Nephron progenitor cell (in vitro differentiated cells): ENCODE data around the gene REEP1.

Experiments used
- DNase-seq: peaks from one replicate; pipeline ENCODE4 v3.0.0; 2021
- H3K27ac Mint-ChIP-seq: 2 replicates; pipeline ENCODE4 v1.8.0; 2021; ENCODE audit warnings: mild to moderate bottlenecking, moderate library complexity, mixed read lengths
- H3K27me3 Mint-ChIP-seq: 2 replicates; pipeline ENCODE4 v1.8.0; 2021; ENCODE audit warnings: mild to moderate bottlenecking, low read depth, mixed read lengths; ENCODE audit not compliant: poor library complexity
- H3K36me3 Mint-ChIP-seq: 2 replicates; pipeline ENCODE4 v1.8.0; 2021; ENCODE audit warnings: low read depth, mixed read lengths
- H3K4me1 Mint-ChIP-seq: 2 replicates; pipeline ENCODE4 v1.8.0; 2021; ENCODE audit warnings: mixed read lengths
- H3K4me3 Mint-ChIP-seq: 2 replicates; pipeline ENCODE4 v1.8.0; 2021; ENCODE audit warnings: mild to moderate bottlenecking, moderate library complexity, mixed read lengths
- H3K9me3 Mint-ChIP-seq: 2 replicates; pipeline ENCODE4 v1.8.0; 2021; ENCODE audit warnings: mild to moderate bottlenecking, moderate library complexity, mixed read lengths
- CTCF ChIP-seq: fragments of 200-600 bp; sonication (generic); IDR thresholded peaks from 2 replicates; pipeline ENCODE4 v1.5.0; 2021; ENCODE audit warnings: antibody characterized with exemption

The REEP1 gene

GRCh38 chr2:86171295-86171694, 166.1 kb downstream of the REEP1 start:
- Mint-ChIP-seq H3K27me3 (peaks cover 3% of the 10 kb centered on the region), H3K9me3 (no peaks in the 10 kb centered on the region), H3K36me3 (peaks cover 43% of the 10 kb centered on the region), H3K4me1 (peaks cover 3% of the 10 kb centered on the region), H3K4me3 (no peak overlapping the region), H3K27ac (peak overlapping the region; percentile 9)
- TF ChIP-seq CTCF, result no peak
- no peak for DNase-seq

DNA sequence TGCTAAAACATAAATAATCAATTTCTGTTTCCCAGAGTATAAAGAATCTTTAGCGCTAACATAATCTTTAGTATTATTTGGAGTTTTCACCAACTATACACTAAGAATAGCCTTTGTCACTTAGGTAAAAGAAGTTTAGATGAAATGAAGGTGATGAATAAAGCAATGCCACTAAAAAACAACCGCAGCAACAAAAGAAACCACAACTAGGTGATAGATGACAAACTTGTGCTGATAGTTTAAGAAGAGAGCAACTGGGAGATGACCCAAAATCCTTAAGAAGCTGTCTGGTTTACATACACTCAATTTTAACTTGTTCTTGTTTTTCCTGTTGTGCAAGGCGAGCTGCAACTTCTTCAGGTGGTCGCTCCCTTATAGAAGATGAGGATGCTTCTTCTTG, 167.0 kb downstream of the REEP1 start:
- DNase-seq, result no peak
- Mint-ChIP-seq H3K27me3 (peaks cover 3% of the 10 kb centered on the region), H3K4me1 (no peaks in the 10 kb centered on the region), H3K36me3 (peaks cover 45% of the 10 kb centered on the region), H3K4me3 (no peak overlapping the region), H3K27ac (no peak overlapping the region), H3K9me3 (no peaks in the 10 kb centered on the region)
- TF ChIP-seq CTCF, result no peak
